DOHH2 (cell line): Measurements from ENCODE around the gene SEC14L1.

Source experiments
- CTCF ChIP-seq: fragments of 200-600 bp; sonication (generic); IDR thresholded peaks from one replicate; pipeline ENCODE4 v1.5.1; 2014; ENCODE audit warnings: antibody characterized with exemption, mild to moderate bottlenecking, low read depth, low read length; ENCODE audit not compliant: poor library complexity, severe bottlenecking
- EZH2phosphoT487 ChIP-seq: fragments of 200-600 bp; sonication (generic); IDR thresholded peaks from 2 replicates; pipeline ENCODE4 v1.6.1; 2017; ENCODE audit warnings: borderline replicate concordance, mild to moderate bottlenecking, antibody characterized with exemption, low read length, moderate library complexity, mixed read lengths

- TF ChIP-seq CTCF = no peak
- TF ChIP-seq EZH2phosphoT487 = no peak
Measured at GRCh38 chr17:77151186-77151585, 10.4 kb downstream of the SEC14L1 start.
